ENCODE measurements around the gene PEX19.
A peak's percentile ranks its signal among the peaks of the same experiment; 100 is the strongest.

Gene PEX19

DNA sequence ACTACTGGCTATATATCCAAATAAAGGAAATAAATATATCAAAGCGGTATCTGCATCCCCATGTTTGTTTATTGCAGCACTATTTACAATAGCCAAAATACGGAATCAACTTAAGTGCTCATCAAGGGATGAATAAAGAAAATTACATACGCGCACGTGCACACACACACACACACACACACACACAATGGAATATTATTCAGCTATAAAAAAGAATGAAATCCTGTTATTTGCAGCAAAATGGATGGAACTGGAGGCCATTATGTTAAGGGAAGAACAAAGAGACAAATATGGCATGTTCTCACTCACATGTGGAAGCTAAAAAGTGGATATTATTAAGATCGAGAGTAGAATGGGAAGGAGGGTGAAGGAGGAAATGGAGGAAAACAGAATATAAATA lies 37.9 kb upstream of the PEX19 start:
- Histone ChIP-seq H3K27ac (ENCODE audit: extremely low read depth, low read depth, low read length) (no peak overlapping the region), H3K9me3 (ENCODE audit: control insufficient read depth, insufficient read depth, low read depth, low read length) (no peaks in the 10 kb centered on the region), H3K4me1 (ENCODE audit: control insufficient read depth, insufficient read depth, low read length) (no peaks in the 10 kb centered on the region; the same call in 1 of the 2 replicates), H3K36me3 (ENCODE audit: control insufficient read depth in 2 of 2, insufficient read depth in 1 of 2, low read length in 2 of 2) (peaks cover 79 to 87% of the 10 kb centered on the region in 2 experiments), H3K4me3 (ENCODE audit: low read depth, low read length) (no peak overlapping the region)
- CTCF ChIA-PET, result no interaction called here
- no peak for TF ChIP-seq ZNF274 (IDR thresholded peaks at IDR 0.05; ENCODE audit: low read length)
- no peak for TF ChIP-seq ZNF274 (tag by site-specific recombination; IDR thresholded peaks at IDR 0.05; ENCODE audit: borderline replicate concordance)
- no peak for TF ChIP-seq ZNF302 (tag by site-specific recombination; IDR thresholded peaks at IDR 0.05; ENCODE audit: low read depth)
- TF ChIP-seq GFI1B (tag by site-specific recombination; IDR thresholded peaks at IDR 0.05), result no peak
- TF ChIP-seq ZNF146 (tag by site-specific recombination; IDR thresholded peaks at IDR 0.05), result peak; percentile 80
- no peak for TF ChIP-seq ZNF677 (tag by site-specific recombination; IDR thresholded peaks at IDR 0.05)
- TF ChIP-seq, protein P1, sequence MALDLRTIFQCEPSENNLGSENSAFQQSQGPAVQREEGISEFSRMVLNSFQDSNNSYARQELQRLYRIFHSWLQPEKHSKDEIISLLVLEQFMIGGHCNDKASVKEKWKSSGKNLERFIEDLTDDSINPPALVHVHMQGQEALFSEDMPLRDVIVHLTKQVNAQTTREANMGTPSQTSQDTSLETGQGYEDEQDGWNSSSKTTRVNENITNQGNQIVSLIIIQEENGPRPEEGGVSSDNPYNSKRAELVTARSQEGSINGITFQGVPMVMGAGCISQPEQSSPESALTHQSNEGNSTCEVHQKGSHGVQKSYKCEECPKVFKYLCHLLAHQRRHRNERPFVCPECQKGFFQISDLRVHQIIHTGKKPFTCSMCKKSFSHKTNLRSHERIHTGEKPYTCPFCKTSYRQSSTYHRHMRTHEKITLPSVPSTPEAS (tag by site-specific recombination; IDR thresholded peaks at IDR 0.05), result peak; percentile 76
- TF ChIP-seq, protein P2, sequence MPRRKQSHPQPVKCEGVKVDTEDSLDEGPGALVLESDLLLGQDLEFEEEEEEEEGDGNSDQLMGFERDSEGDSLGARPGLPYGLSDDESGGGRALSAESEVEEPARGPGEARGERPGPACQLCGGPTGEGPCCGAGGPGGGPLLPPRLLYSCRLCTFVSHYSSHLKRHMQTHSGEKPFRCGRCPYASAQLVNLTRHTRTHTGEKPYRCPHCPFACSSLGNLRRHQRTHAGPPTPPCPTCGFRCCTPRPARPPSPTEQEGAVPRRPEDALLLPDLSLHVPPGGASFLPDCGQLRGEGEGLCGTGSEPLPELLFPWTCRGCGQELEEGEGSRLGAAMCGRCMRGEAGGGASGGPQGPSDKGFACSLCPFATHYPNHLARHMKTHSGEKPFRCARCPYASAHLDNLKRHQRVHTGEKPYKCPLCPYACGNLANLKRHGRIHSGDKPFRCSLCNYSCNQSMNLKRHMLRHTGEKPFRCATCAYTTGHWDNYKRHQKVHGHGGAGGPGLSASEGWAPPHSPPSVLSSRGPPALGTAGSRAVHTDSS (tag by site-specific recombination; IDR thresholded peaks at IDR 0.05), result no peak
- POLR2A ChIA-PET, result no interaction called here

DNA sequence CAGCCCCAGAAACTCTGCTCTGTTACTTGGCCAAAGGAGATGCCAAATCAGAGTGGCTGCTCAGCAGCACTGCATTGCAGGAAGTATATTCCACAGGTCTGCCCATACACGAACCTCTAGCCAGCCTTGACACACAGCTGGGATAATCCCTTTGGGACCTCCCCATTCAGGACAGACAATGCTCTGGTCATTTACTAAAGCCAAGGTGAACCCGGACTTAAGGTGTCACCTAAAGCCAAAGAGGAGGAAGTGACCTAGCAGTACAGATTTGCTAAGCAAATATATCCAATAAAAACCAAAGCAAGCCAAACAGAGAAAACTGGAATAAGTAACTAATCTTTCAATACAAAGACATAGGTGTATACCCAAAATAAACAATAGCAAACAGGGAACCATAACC lies 30.4 kb upstream of the PEX19 start:
- H3K4me3 ChIP-seq (ENCODE audit: low read depth, low read length), result no peak overlapping the region
- H3K4me1 ChIP-seq (ENCODE audit: control insufficient read depth, insufficient read depth, low read length), result no peaks in the 10 kb centered on the region; the same call in 1 of the 2 replicates
- peaks cover 64 to 89% of the 10 kb centered on the region in 2 experiments for H3K36me3 ChIP-seq (ENCODE audit: control insufficient read depth in 2 of 2, insufficient read depth in 1 of 2, low read length in 2 of 2)
- TF ChIP-seq ZNF140 (tag by site-specific recombination; IDR thresholded peaks at IDR 0.05) (no peak), SALL2 (tag by site-specific recombination; IDR thresholded peaks at IDR 0.05; ENCODE audit: borderline replicate concordance) (no peak)
- H3K9me3 ChIP-seq (ENCODE audit: control insufficient read depth, insufficient read depth, low read depth, low read length), result no peaks in the 10 kb centered on the region
- ChIA-PET CTCF (interaction anchor here (0.7 kb wide), 1 partner anchor 12 kb away, joined by 3 read pairs; no protein-coding TSS in a partner anchor), POLR2A (no interaction called here)
- no peak overlapping the region for H3K27ac ChIP-seq (ENCODE audit: extremely low read depth, low read depth, low read length)

DNA sequence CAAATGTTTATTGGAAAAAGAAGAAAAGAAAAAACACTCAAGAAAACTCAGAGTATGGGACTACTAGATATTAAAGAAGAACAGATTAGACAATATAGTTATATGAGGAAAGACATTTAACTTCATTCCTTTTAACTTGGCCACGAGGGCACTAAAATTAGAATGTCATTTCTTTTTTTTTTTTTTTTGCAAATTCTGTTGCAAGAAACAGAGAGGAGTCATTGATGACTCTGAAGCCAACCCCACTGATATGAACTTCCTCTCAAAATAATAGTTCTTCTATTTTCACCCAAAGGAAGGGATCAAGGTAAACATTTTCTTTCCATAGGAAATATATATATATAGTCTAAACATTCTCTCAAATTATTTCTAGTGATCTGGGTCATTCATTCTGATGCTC lies 24.6 kb upstream of the PEX19 start:
- no peak overlapping the region for H3K27ac ChIP-seq (ENCODE audit: extremely low read depth, low read depth, low read length)
- peaks cover 71 to 95% of the 10 kb centered on the region in 2 experiments for H3K36me3 ChIP-seq (ENCODE audit: control insufficient read depth in 2 of 2, insufficient read depth in 1 of 2, low read length in 2 of 2)
- CTCF ChIA-PET, result interaction anchor here (1.0 kb wide), 1 partner anchor 18 kb away, joined by 3 read pairs; no protein-coding TSS in a partner anchor
- POLR2A ChIA-PET, result no interaction called here
- H3K4me1 ChIP-seq (ENCODE audit: control insufficient read depth, insufficient read depth, low read length), result no peaks in the 10 kb centered on the region
- TF ChIP-seq, protein P3, sequence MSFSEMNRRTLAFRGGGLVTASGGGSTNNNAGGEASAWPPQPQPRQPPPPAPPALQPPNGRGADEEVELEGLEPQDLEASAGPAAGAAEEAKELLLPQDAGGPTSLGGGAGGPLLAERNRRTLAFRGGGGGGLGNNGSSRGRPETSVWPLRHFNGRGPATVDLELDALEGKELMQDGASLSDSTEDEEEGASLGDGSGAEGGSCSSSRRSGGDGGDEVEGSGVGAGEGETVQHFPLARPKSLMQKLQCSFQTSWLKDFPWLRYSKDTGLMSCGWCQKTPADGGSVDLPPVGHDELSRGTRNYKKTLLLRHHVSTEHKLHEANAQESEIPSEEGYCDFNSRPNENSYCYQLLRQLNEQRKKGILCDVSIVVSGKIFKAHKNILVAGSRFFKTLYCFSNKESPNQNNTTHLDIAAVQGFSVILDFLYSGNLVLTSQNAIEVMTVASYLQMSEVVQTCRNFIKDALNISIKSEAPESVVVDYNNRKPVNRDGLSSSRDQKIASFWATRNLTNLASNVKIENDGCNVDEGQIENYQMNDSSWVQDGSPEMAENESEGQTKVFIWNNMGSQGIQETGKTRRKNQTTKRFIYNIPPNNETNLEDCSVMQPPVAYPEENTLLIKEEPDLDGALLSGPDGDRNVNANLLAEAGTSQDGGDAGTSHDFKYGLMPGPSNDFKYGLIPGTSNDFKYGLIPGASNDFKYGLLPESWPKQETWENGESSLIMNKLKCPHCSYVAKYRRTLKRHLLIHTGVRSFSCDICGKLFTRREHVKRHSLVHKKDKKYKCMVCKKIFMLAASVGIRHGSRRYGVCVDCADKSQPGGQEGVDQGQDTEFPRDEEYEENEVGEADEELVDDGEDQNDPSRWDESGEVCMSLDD (tag by site-specific recombination; IDR thresholded peaks at IDR 0.05), result no peak
- TF ChIP-seq ZBTB20 (tag by site-specific recombination; IDR thresholded peaks at IDR 0.05) (no peak), ZNF155 (tag by site-specific recombination; IDR thresholded peaks at IDR 0.05) (no peak), TCF7L2 (IDR thresholded peaks at IDR 0.05; ENCODE audit: borderline replicate concordance, low read depth, low read length) (no peak), ZNF747 (tag by site-specific recombination; IDR thresholded peaks at IDR 0.05) (no peak), ZBTB8A (tag by site-specific recombination; IDR thresholded peaks at IDR 0.05) (no peak)
- TF ChIP-seq, protein P4, sequence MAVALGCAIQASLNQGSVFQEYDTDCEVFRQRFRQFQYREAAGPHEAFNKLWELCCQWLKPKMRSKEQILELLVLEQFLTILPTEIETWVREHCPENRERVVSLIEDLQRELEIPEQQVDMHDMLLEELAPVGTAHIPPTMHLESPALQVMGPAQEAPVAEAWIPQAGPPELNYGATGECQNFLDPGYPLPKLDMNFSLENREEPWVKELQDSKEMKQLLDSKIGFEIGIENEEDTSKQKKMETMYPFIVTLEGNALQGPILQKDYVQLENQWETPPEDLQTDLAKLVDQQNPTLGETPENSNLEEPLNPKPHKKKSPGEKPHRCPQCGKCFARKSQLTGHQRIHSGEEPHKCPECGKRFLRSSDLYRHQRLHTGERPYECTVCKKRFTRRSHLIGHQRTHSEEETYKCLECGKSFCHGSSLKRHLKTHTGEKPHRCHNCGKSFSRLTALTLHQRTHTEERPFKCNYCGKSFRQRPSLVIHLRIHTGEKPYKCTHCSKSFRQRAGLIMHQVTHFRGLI (tag by site-specific recombination; IDR thresholded peaks at IDR 0.05), result no peak
- TF ChIP-seq, protein P5, sequence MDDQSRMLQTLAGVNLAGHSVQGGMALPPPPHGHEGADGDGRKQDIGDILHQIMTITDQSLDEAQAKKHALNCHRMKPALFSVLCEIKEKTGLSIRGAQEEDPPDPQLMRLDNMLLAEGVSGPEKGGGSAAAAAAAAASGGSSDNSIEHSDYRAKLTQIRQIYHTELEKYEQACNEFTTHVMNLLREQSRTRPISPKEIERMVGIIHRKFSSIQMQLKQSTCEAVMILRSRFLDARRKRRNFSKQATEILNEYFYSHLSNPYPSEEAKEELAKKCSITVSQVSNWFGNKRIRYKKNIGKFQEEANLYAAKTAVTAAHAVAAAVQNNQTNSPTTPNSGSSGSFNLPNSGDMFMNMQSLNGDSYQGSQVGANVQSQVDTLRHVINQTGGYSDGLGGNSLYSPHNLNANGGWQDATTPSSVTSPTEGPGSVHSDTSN (CRISPR knock-in tag; IDR thresholded peaks at IDR 0.05), result no peak
- TF ChIP-seq, protein P6, sequence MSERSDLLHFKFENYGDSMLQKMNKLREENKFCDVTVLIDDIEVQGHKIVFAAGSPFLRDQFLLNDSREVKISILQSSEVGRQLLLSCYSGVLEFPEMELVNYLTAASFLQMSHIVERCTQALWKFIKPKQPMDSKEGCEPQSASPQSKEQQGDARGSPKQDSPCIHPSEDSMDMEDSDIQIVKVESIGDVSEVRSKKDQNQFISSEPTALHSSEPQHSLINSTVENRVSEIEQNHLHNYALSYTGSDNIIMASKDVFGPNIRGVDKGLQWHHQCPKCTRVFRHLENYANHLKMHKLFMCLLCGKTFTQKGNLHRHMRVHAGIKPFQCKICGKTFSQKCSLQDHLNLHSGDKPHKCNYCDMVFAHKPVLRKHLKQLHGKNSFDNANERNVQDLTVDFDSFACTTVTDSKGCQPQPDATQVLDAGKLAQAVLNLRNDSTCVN (tag by site-specific recombination; optimal IDR thresholded peaks at IDR 0.05), result no peak
- no peaks in the 10 kb centered on the region for H3K9me3 ChIP-seq (ENCODE audit: control insufficient read depth, insufficient read depth, low read depth, low read length)
- H3K4me3 ChIP-seq (ENCODE audit: low read depth, low read length), result no peak overlapping the region
